COLO829 (cell line): ENCODE results near the gene SOX14.

Experiments used
- DNase-seq: peaks from one replicate; pipeline ENCODE4 v3.0.0; 2012; ENCODE audit warnings: low spot score

Gene SOX14

GRCh38 chr3:137764001-137764433 lies at the start of gene SOX14:
Gene SOX14 (plus strand): TSS chr3:137764315. CDS start chr3:137764785, 470 bp downstream.
- DNase-seq: no peak

GRCh38 chr3:137714551-137714950 lies 49.6 kb upstream of the SOX14 start:
- DNase-seq: no peak

- no peak for DNase-seq
These were observed 39.9 kb upstream of the SOX14 start for GRCh38 chr3:137724240-137724639.

GRCh38 chr3:137737208-137737607 lies 26.9 kb upstream of the SOX14 start:
- DNase-seq: no peak

GRCh38 chr3:137738710-137739109 lies 25.4 kb upstream of the SOX14 start:
- no peak for DNase-seq

GRCh38 chr3:137743608-137744007 lies 20.5 kb upstream of the SOX14 start:
- DNase-seq: no peak

- no peak for DNase-seq
These were observed 17.3 kb upstream of the SOX14 start for GRCh38 chr3:137746808-137747207.

- no peak for DNase-seq
These were observed 4.6 kb upstream of the SOX14 start for GRCh38 chr3:137759505-137759904.

- no peak for DNase-seq
These were observed 3.6 kb upstream of the SOX14 start for GRCh38 chr3:137760341-137761098.

- no peak for DNase-seq
These were observed 3.0 kb upstream of the SOX14 start for GRCh38 chr3:137761099-137761562.

GRCh38 chr3:137761563-137762503 lies 2.3 kb upstream of the SOX14 start:
- DNase-seq: no peak

GRCh38 chr3:137762674-137763593 lies 1.2 kb upstream of the SOX14 start:
- DNase-seq: peak; percentile 21

- no peak for DNase-seq
These were observed 549 bp upstream of the SOX14 start for GRCh38 chr3:137763594-137763938.

GRCh38 chr3:137764563-137765309 lies 621 bp downstream of the SOX14 start:
- DNase-seq: no peak

- no peak for DNase-seq
These were observed 1.4 kb downstream of the SOX14 start for GRCh38 chr3:137765310-137766033.

- DNase-seq: no peak
These were observed 2.1 kb downstream of the SOX14 start for GRCh38 chr3:137766041-137766875.

- DNase-seq: no peak
These were observed 2.9 kb downstream of the SOX14 start for GRCh38 chr3:137766876-137767537.

GRCh38 chr3:137767538-137768360 lies 3.6 kb downstream of the SOX14 start:
- no peak for DNase-seq
